Measurements from ENCODE around the gene SNRPB. TPM values are rescaled to one million over a fixed set of nuclear protein-coding genes. Genes with fewer than 3 reads are reported as not detected.
A peak's percentile ranks its signal among the peaks of the same experiment; 100 is the strongest.
"Not testable (repeated sequence)": the region's sequence is repeated elsewhere in the genome, so short reads cannot be mapped to it uniquely, and the experiment has no call there.

Gene SNRPB
- 1,102 and 1,193 TPM in 2 replicates for total RNA-seq (2014; rRNA removed; shearing (Covaris generic); ENCODE audit: low replicate concordance)

GRCh38 chr20:2470423-2471193, at the start of gene SNRPB:
Gene SNRPB (minus strand): TSS chr20:2470789. CDS start chr20:2470690, 99 bp downstream.
- DNase-seq (ENCODE audit: low read depth): peak; percentile 96
- in situ Hi-C loops (cut with HindIII; ENCODE audit: low pct_unique_long_range_greater_than_20kb, low sequenced_read_pairs): no loop called here

- no peak for DNase-seq (ENCODE audit: low read depth)
- in situ Hi-C loops (cut with HindIII; ENCODE audit: low pct_unique_long_range_greater_than_20kb, low sequenced_read_pairs): no loop called here
These were observed 48.7 kb upstream of the SNRPB start for GRCh38 chr20:2519115-2519809.

GRCh38 chr20:2518558-2518957, 48.0 kb upstream of the SNRPB start:
- in situ Hi-C loops (cut with HindIII; ENCODE audit: low pct_unique_long_range_greater_than_20kb, low sequenced_read_pairs): no loop called here

GRCh38 chr20:2518096-2518495, 47.5 kb upstream of the SNRPB start:
- in situ Hi-C loops (cut with HindIII; ENCODE audit: low pct_unique_long_range_greater_than_20kb, low sequenced_read_pairs): no loop called here
- DNase-seq (ENCODE audit: low read depth): no peak

More at GRCh38 chr20:2518558-2518957, 48.0 kb upstream of the SNRPB start:
- no peak for DNase-seq (ENCODE audit: low read depth)

- in situ Hi-C loops (cut with HindIII; ENCODE audit: low pct_unique_long_range_greater_than_20kb, low sequenced_read_pairs): no loop called here
- no peak for DNase-seq (ENCODE audit: low read depth)
These were observed 45.8 kb upstream of the SNRPB start for GRCh38 chr20:2516399-2516798.

- DNase-seq (ENCODE audit: low read depth): no peak
- in situ Hi-C loops (cut with HindIII; ENCODE audit: low pct_unique_long_range_greater_than_20kb, low sequenced_read_pairs): no loop called here
These were observed 44.6 kb upstream of the SNRPB start for GRCh38 chr20:2515203-2515602.

- DNase-seq (ENCODE audit: low read depth): no peak
- in situ Hi-C loops (cut with HindIII; ENCODE audit: low pct_unique_long_range_greater_than_20kb, low sequenced_read_pairs): no loop called here
These were observed 39.2 kb upstream of the SNRPB start for GRCh38 chr20:2509794-2510193.

GRCh38 chr20:2509468-2509781, 38.8 kb upstream of the SNRPB start:
- in situ Hi-C loops (cut with HindIII; ENCODE audit: low pct_unique_long_range_greater_than_20kb, low sequenced_read_pairs): no loop called here
- DNase-seq (ENCODE audit: low read depth): no peak

- in situ Hi-C loops (cut with HindIII; ENCODE audit: low pct_unique_long_range_greater_than_20kb, low sequenced_read_pairs): no loop called here
These were observed 38.3 kb upstream of the SNRPB start, which contains the start of gene ZNF343 for GRCh38 chr20:2508631-2509467. Gene ZNF343 (minus strand): TSS chr20:2508915. CDS start chr20:2493895, 15,020 bp downstream.

GRCh38 chr20:2507875-2508630, 37.5 kb upstream of the SNRPB start:
- in situ Hi-C loops (cut with HindIII; ENCODE audit: low pct_unique_long_range_greater_than_20kb, low sequenced_read_pairs): no loop called here
- no peak for DNase-seq (ENCODE audit: low read depth)

More at GRCh38 chr20:2508631-2509467, 38.3 kb upstream of the SNRPB start, which contains the start of gene ZNF343:
- peak; percentile 89 for DNase-seq (ENCODE audit: low read depth)

GRCh38 chr20:2507464-2507863, 36.9 kb upstream of the SNRPB start:
- no peak for DNase-seq (ENCODE audit: low read depth)
- in situ Hi-C loops (cut with HindIII; ENCODE audit: low pct_unique_long_range_greater_than_20kb, low sequenced_read_pairs): no loop called here

GRCh38 chr20:2506426-2506825, 35.8 kb upstream of the SNRPB start:
- in situ Hi-C loops (cut with HindIII; ENCODE audit: low pct_unique_long_range_greater_than_20kb, low sequenced_read_pairs); DNase-seq (ENCODE audit: low read depth): not testable (repeated sequence)

GRCh38 chr20:2504803-2505202, 34.2 kb upstream of the SNRPB start:
- DNase-seq (ENCODE audit: low read depth); in situ Hi-C loops (cut with HindIII; ENCODE audit: low pct_unique_long_range_greater_than_20kb, low sequenced_read_pairs): not testable (repeated sequence)

GRCh38 chr20:2502808-2503384, 32.3 kb upstream of the SNRPB start:
- in situ Hi-C loops (cut with HindIII; ENCODE audit: low pct_unique_long_range_greater_than_20kb, low sequenced_read_pairs); DNase-seq (ENCODE audit: low read depth): not testable (repeated sequence)

- DNase-seq (ENCODE audit: low read depth): no peak
- in situ Hi-C loops (cut with HindIII; ENCODE audit: low pct_unique_long_range_greater_than_20kb, low sequenced_read_pairs): no loop called here
These were observed 15.1 kb upstream of the SNRPB start for GRCh38 chr20:2485661-2486060.

GRCh38 chr20:2485080-2485479, 14.5 kb upstream of the SNRPB start:
- DNase-seq (ENCODE audit: low read depth): no peak
- in situ Hi-C loops (cut with HindIII; ENCODE audit: low pct_unique_long_range_greater_than_20kb, low sequenced_read_pairs): no loop called here

- no peak for DNase-seq (ENCODE audit: low read depth)
- in situ Hi-C loops (cut with HindIII; ENCODE audit: low pct_unique_long_range_greater_than_20kb, low sequenced_read_pairs): no loop called here
These were observed 12.9 kb upstream of the SNRPB start for GRCh38 chr20:2483504-2483903.

- no peak for DNase-seq (ENCODE audit: low read depth)
- in situ Hi-C loops (cut with HindIII; ENCODE audit: low pct_unique_long_range_greater_than_20kb, low sequenced_read_pairs): no loop called here
These were observed 9.8 kb upstream of the SNRPB start for GRCh38 chr20:2480381-2480780.

Data from Caki2 (cell line).